Colonic mucosa (tissue), 4 donors: ENCODE data around the gene UCK1. TPM values are rescaled to one million over a fixed set of nuclear protein-coding genes. Genes with fewer than 3 reads are reported as not detected.
A peak's percentile ranks its signal among the peaks of the same experiment; 100 is the strongest.

Experiments used
- DNase-seq: peaks from one replicate; pipeline ENCODE4 v3.0.0-alpha.2; 2020
- H3K27ac ChIP-seq: fragments of 200-600 bp; one replicate; pipeline ENCODE4 v1.8.0; 2021
- H3K27me3 ChIP-seq: fragments of 200-600 bp; one replicate; pipeline ENCODE4 v1.8.0; 2021
- H3K36me3 ChIP-seq: fragments of 200-600 bp; one replicate; pipeline ENCODE4 v1.8.0; 2021
- H3K4me1 ChIP-seq: fragments of 200-600 bp; one replicate; pipeline ENCODE4 v1.8.0; 2021; ENCODE audit warnings: mild to moderate bottlenecking
- H3K4me3 ChIP-seq: fragments of 200-600 bp; one replicate; pipeline ENCODE4 v1.8.0; 2021
- H3K9ac ChIP-seq, 2 donors: one replicate each; pipeline ENCODE4 v1.7.0; 2013; ENCODE audit warnings: control low read depth in 2 of 2, low read depth in 2 of 2, low read length in 2 of 2
- H3K9me3 ChIP-seq: fragments of 200-600 bp; one replicate; pipeline ENCODE4 v1.8.0; 2021
- intact Hi-C: fragments of 100-400 bp; cut with DNase I; formaldehyde crosslinking; loops from one replicate; pipeline ENCODE4 v1.14.1; 2022
- total RNA-seq, 2 donors: library from RNA; stranded (reverse); fragmentation: NEBNext Ultra II Directional in 1 of 2; extraction: Animal tissue kit (Norgen Biotek cat#: 25700) in 1 of 2; gene quantifications; one replicate each; pipeline ENCODE4 v1.2.1, GENCODE V29; 2021
- TF ChIP-seq, protein P1 (sequence below): fragments of 200-600 bp; IDR thresholded peaks from one replicate; pipeline ENCODE4 v1.8.0; 2022; ENCODE audit warnings: antibody characterized with exemption, mild to moderate bottlenecking
- donor health status: healthy.
- donor health status: DM: no; HTN: no; CAD: no.
- donor health status: DM: no; HTN: no; CAD: no.

The UCK1 gene
- total RNA-seq, 2 donors from 2014 or later: 20.2 to 29.3 TPM

DNA sequence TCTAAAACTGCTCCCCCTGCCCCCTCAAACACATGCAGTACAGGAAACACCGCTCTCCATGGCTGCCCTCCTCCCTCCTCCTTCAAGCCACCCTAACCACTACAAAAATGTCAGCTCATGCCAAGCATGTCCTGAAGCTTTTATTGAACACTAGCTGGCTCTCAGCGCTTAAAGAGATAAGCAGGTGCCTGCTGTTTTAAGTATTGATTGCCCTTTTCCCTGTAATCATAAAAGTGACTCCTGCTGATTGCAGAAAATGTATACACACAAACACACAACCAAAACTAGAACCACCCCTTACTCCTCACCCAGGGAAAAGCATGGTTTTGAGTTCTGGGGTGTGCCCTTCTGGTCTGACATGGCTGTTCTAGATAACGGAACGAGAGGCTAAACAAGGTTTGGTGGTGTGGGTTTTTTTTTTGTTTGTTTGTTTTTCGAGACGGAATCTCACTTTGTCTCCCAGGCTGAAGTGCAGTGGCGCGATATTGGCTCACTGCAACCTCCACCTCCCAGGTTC, 3.7 kb upstream of the UCK1 start:
- Histone ChIP-seq H3K27me3 (no peaks in the 10 kb centered on the region), H3K36me3 (no peaks in the 10 kb centered on the region), H3K9ac (no peak overlapping the region), H3K4me3 (no peak overlapping the region), H3K4me1 (peaks cover 6% of the 10 kb centered on the region), H3K27ac (no peak overlapping the region), H3K9me3 (no peaks in the 10 kb centered on the region)
- TF ChIP-seq, protein P1, sequence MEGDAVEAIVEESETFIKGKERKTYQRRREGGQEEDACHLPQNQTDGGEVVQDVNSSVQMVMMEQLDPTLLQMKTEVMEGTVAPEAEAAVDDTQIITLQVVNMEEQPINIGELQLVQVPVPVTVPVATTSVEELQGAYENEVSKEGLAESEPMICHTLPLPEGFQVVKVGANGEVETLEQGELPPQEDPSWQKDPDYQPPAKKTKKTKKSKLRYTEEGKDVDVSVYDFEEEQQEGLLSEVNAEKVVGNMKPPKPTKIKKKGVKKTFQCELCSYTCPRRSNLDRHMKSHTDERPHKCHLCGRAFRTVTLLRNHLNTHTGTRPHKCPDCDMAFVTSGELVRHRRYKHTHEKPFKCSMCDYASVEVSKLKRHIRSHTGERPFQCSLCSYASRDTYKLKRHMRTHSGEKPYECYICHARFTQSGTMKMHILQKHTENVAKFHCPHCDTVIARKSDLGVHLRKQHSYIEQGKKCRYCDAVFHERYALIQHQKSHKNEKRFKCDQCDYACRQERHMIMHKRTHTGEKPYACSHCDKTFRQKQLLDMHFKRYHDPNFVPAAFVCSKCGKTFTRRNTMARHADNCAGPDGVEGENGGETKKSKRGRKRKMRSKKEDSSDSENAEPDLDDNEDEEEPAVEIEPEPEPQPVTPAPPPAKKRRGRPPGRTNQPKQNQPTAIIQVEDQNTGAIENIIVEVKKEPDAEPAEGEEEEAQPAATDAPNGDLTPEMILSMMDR: no peak
- DNase-seq: no peak
- intact Hi-C loops: no loop called here

DNA sequence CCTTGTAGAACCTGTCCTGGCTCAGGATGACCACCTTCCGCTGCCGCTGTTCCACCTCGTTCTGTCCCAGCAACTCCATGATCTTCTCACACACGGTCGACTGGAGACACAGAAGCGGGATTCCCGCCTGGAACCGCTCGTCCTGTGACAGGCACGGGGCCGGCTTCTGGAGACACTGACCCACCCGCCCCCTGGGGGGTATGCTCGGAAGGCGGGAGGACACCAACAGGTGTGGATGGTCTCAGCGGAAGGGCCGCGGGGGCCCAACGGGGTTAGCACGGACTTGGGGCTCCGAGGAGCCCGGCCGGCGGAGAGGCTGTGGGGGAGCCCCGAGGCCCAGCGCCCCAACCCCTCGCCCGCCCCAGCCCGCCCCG, 530 bp downstream of the UCK1 start:
- intact Hi-C loops: no loop called here
- Histone ChIP-seq H3K4me1 (peaks cover 10% of the 10 kb centered on the region), H3K27ac (peak overlapping the region; percentile 36), H3K9ac (peak overlapping the region; percentile 80 to 93), H3K27me3 (no peaks in the 10 kb centered on the region), H3K4me3 (peak overlapping the region; percentile 100), H3K9me3 (no peaks in the 10 kb centered on the region), H3K36me3 (peaks cover 5% of the 10 kb centered on the region)
- DNase-seq: peak; percentile 42
- TF ChIP-seq, protein P1: no peak

DNA sequence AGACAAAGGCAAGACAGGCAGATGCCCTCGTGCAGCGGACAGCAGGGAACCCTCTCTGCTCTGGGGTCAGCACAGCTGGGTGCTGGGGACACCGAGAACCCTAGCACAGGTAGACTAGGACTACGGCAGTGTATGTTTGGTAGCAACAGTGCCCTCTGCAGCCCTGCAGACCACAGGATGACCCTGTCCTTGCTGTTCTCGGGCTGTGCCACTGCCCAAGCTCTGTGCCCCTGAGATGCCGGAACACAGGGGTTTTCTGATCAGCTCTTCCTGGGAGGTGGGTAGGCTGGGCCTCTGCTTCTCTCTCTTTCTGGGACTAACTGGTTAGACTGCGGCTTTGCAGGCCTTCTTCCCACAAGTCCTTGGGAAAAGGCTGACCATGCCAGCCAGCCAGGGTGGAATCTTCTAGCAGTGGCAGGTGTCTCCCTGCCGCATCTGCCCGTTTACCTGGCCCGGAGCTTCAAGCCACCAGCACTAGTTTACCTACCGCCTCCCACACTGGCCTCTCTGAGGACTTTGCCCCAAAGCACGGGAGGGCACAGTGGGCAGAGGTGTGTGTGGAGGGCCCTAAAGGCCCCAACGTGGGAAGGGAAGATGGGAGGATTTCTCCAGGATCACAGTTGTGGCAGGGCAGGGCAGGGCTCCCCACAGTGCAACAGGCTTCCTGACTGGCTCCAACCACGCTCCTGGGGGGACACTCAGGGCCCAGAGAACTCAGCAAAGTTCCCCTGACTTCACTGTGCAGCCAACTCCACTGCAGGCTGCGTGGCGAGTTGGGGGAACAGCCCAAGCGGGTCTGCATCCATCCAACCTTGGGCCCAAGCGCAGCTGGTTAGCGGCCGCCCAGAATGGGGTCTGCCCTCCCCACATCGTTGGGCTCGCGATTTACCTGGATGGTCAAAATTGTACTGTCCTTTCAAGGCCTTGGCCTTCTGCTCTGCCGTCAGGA, 1.2 kb downstream of the UCK1 start:
- TF ChIP-seq, protein P1: no peak
- Histone ChIP-seq H3K36me3 (peaks cover 5% of the 10 kb centered on the region), H3K4me1 (peaks cover 10% of the 10 kb centered on the region), H3K27ac (no peak overlapping the region), H3K9me3 (no peaks in the 10 kb centered on the region), H3K4me3 (peak overlapping the region; percentile 100), H3K9ac (peak overlapping the region; percentile 80 to 93), H3K27me3 (no peaks in the 10 kb centered on the region)
- peak; percentile 29 for DNase-seq
- intact Hi-C loops: no loop called here

DNA sequence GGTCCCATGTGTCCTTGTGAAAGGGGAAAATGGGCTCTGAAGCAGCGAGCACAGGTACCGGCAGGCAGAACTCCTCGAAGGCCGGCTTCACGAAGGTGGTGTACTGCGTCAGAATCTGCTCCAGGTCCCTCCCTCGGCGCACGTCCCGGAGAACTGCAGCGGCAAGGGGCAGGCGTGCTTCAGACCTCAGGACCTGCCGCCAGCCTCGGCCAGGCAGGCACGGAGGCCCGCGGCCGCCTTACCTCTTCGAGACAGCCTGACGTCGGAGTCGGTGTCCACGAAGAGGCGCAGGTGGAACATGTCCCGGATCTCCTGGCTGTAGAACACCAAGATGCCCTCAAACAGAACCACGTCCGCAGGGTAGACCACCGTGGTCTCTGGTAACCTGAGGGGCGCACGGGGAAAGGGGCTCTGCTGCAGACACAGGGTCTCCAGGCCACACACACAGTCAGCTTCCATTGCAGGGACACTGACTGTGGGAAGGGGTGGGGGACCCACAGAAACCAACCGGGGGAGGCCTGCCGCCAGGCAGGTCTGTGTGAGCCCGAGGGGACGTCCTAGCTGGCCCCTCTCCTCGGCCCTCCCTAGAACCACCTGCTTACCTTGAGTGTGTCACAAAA, 2.1 kb downstream of the UCK1 start:
- no peak overlapping the region for H3K27ac ChIP-seq
- peaks cover 10% of the 10 kb centered on the region for H3K4me1 ChIP-seq
- peaks cover 5% of the 10 kb centered on the region for H3K36me3 ChIP-seq
- intact Hi-C loops: no loop called here
- H3K9ac ChIP-seq: no peak overlapping the region
- no peak overlapping the region for H3K4me3 ChIP-seq
- H3K9me3 ChIP-seq: no peaks in the 10 kb centered on the region
- DNase-seq: no peak
- TF ChIP-seq, protein P1: no peak
- no peaks in the 10 kb centered on the region for H3K27me3 ChIP-seq

DNA sequence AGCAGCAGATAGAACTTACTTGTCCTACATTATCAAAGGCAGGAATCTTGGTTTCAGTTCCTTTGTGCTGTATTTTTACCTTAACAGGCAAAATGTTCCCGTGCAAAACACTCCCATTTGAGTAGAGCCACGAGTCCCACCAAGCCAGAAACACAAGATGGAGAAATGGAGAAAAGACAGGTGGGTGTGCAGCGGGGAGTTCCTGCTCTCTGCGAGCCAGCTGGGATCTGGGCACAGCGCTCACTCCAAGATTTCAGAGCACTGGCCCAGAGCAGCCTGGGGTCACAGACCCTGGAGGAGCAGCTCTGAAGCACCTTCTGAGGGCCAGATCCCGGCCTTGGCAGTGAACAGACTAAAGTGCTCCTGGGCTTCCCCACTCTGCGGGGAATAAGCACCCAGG, 2.9 kb downstream of the UCK1 start:
- Histone ChIP-seq H3K27ac (no peak overlapping the region), H3K27me3 (no peaks in the 10 kb centered on the region), H3K4me3 (no peak overlapping the region), H3K9ac (no peak overlapping the region), H3K4me1 (peaks cover 10% of the 10 kb centered on the region), H3K36me3 (peaks cover 5% of the 10 kb centered on the region), H3K9me3 (no peaks in the 10 kb centered on the region)
- TF ChIP-seq, protein P1: no peak
- intact Hi-C loops: no loop called here
- DNase-seq: no peak
